GM23338 (cell line): ENCODE results near the gene GALNT5. TPM values are rescaled to one million over a fixed set of nuclear protein-coding genes. Genes with fewer than 3 reads are reported as not detected.

Experiments
- ATAC-seq: fragments of 200-7000 bp; cut with Tn5 transposase; 3 replicates; pipeline ENCODE4 v1.9.1; 2020
- DNase-seq: peaks from one replicate; pipeline ENCODE4 v3.0.0-alpha.2; 2015; ENCODE audit warnings: low spot score
- H2AFZ ChIP-seq: fragments of 200-600 bp; sonication (generic); 2 replicates; pipeline ENCODE4 v1.8.0; 2016; ENCODE audit warnings: antibody characterized with exemption, mild to moderate bottlenecking, moderate library complexity
- H3F3A ChIP-seq: fragments of 200-600 bp; sonication (generic); replicated peaks from 2 replicates; pipeline ENCODE4 v1.8.0; 2017; ENCODE audit warnings: antibody characterized with exemption, mixed run types, low read depth
- H3K27ac ChIP-seq: fragments of 200-600 bp; sonication (generic); 2 replicates; pipeline ENCODE4 v1.6.1; 2016; ENCODE audit warnings: low read depth
- H3K27me3 ChIP-seq: fragments of 200-600 bp; sonication (generic); 2 replicates; pipeline ENCODE4 v1.8.0; 2016; ENCODE audit warnings: mild to moderate bottlenecking, mixed run types, moderate library complexity; ENCODE audit not compliant: insufficient read depth
- H3K36me3 ChIP-seq: fragments of 200-600 bp; sonication (generic); 2 replicates; pipeline ENCODE4 v1.8.0; 2016; ENCODE audit warnings: mild to moderate bottlenecking; ENCODE audit not compliant: insufficient read depth
- H3K4me1 ChIP-seq: fragments of 200-600 bp; sonication (generic); 2 replicates; pipeline ENCODE4 v1.8.0; 2016; ENCODE audit warnings: mild to moderate bottlenecking, moderate library complexity; ENCODE audit not compliant: insufficient read depth
- H3K4me2 ChIP-seq: fragments of 200-600 bp; sonication (generic); 2 replicates; pipeline ENCODE4 v1.7.1; 2017; ENCODE audit warnings: mixed run types
- H3K4me3 ChIP-seq: fragments of 200-600 bp; sonication (generic); 2 replicates; pipeline ENCODE4 v1.6.1; 2016; ENCODE audit warnings: mixed run types
- H3K79me2 ChIP-seq: fragments of 200-600 bp; sonication (generic); replicated peaks from 2 replicates; pipeline ENCODE4 v1.8.0; 2017; ENCODE audit warnings: mild to moderate bottlenecking; ENCODE audit not compliant: insufficient read depth
- H3K9me2 ChIP-seq: fragments of 200-600 bp; sonication (generic); 2 replicates; pipeline ENCODE4 v1.8.0; 2017; ENCODE audit not compliant: insufficient read depth
- H4K20me1 ChIP-seq: fragments of 200-600 bp; sonication (generic); replicated peaks from 2 replicates; pipeline ENCODE4 v1.8.0; 2017; ENCODE audit warnings: mild to moderate bottlenecking; ENCODE audit not compliant: insufficient read depth
- H3K27ac Mint-ChIP-seq: 2 replicates; pipeline ENCODE4 v1.8.0; 2020; ENCODE audit warnings: inconsistent platforms, mild to moderate bottlenecking, moderate library complexity, mixed read lengths
- H3K27me3 Mint-ChIP-seq: 3 replicates; pipeline ENCODE4 v1.8.0; 2022; ENCODE audit warnings: low read depth, mild to moderate bottlenecking, moderate library complexity, mixed read lengths, inconsistent platforms; ENCODE audit not compliant: insufficient read depth, poor library complexity
- H3K36me3 Mint-ChIP-seq: 3 replicates; pipeline ENCODE4 v1.8.0; 2021; ENCODE audit warnings: low read depth, mild to moderate bottlenecking, inconsistent platforms, moderate library complexity, mixed read lengths
- H3K4me1 Mint-ChIP-seq: 3 replicates; pipeline ENCODE4 v1.8.0; 2020; ENCODE audit warnings: mild to moderate bottlenecking, inconsistent platforms, mixed read lengths
- H3K4me3 Mint-ChIP-seq: 3 replicates; pipeline ENCODE4 v1.8.0; 2021; ENCODE audit warnings: moderate library complexity, mild to moderate bottlenecking, inconsistent platforms, mixed read lengths
- H3K9me3 Mint-ChIP-seq: 3 replicates; pipeline ENCODE4 v1.8.0; 2020; ENCODE audit warnings: moderate library complexity, mild to moderate bottlenecking, inconsistent platforms, mixed read lengths
- CTCF ChIP-seq, 2 experiments: fragments of 200-600 bp in 1 of 2; sonication (generic) in 1 of 2; conservative IDR thresholded peaks; 2 replicates each; pipeline versions ENCODE4 v1.5.1 to v1.6.1; 2016 to 2017; ENCODE audit warnings: antibody characterized with exemption in 2 of 2, low read depth in 2 of 2, mild to moderate bottlenecking in 2 of 2, moderate library complexity in 1 of 2
- ETS1 ChIP-seq: IDR thresholded peaks from 2 replicates; pipeline ENCODE4 v1.6.1; 2016; ENCODE audit warnings: antibody characterized with exemption
- EZH2phosphoT487 ChIP-seq: fragments of 200-600 bp; sonication (generic); IDR thresholded peaks from one replicate; pipeline ENCODE4 v1.8.1; 2018; ENCODE audit warnings: antibody characterized with exemption; ENCODE audit not compliant: unreplicated experiment
- JUNB ChIP-seq: IDR thresholded peaks from one replicate; pipeline ENCODE4 v1.6.1; 2016; ENCODE audit warnings: antibody characterized with exemption; ENCODE audit not compliant: unreplicated experiment
- POLR2AphosphoS5 ChIP-seq: IDR thresholded peaks from 2 replicates; pipeline ENCODE4 v1.6.1; 2016; ENCODE audit warnings: antibody characterized with exemption, low read depth
- REST ChIP-seq: IDR thresholded peaks from one replicate; pipeline ENCODE4 v1.6.1; 2018; ENCODE audit warnings: antibody characterized with exemption; ENCODE audit not compliant: unreplicated experiment
- ZNF462 ChIP-seq: fragments of 250-450 bp; sonication (Bioruptor Pico); IDR thresholded peaks from 2 replicates; pipeline ENCODE4 v1.5.0; 2020; ENCODE audit warnings: mild to moderate bottlenecking, moderate library complexity
- polyA plus RNA-seq: library from polyadenylated mRNA; unstranded; fragments of >200 nt; fragmentation: Nextera tagmentation; extraction: Ambion mirVana; gene quantifications from 2 replicates; pipeline ENCODE4 v1.2.1, GENCODE V29; 2016
- total RNA-seq: library from RNA; depleted of rRNA; stranded (reverse); fragments of >200 nt; shearing (Covaris generic); gene quantifications from 2 replicates; pipeline ENCODE4 v1.2.3, GENCODE V29; 2014

GALNT5 gene
- total and polyA plus RNA-seq, 2 experiments from 2014 or later, result 0.05 to 0.14 TPM

- Histone ChIP-seq H3K27me3 (no peaks in the 10 kb centered on the region), H3K4me1 (peaks cover 22% of the 10 kb centered on the region), H3K9me2 (no peaks in the 10 kb centered on the region; the same call in 1 of the 2 replicates), H4K20me1 (no peaks in the 10 kb centered on the region), H3F3A (no peaks in the 10 kb centered on the region), H3K4me2 (no peak overlapping the region), H3K27ac (no peak overlapping the region), H3K36me3 (no peaks in the 10 kb centered on the region), H2AFZ (no peak overlapping the region), H3K4me3 (no peak overlapping the region), H3K79me2 (no peaks in the 10 kb centered on the region)
- H3K36me3 Mint-ChIP-seq, result no peaks in the 10 kb centered on the region
- ATAC-seq (no peak), DNase-seq (no peak)
- no peaks in the 10 kb centered on the region for H3K9me3 Mint-ChIP-seq
- peaks cover 2% of the 10 kb centered on the region for H3K27me3 Mint-ChIP-seq
- H3K4me3 Mint-ChIP-seq, result no peak overlapping the region
- TF ChIP-seq ETS1 (no peak), REST (no peak), POLR2AphosphoS5 (no peak), JUNB (no peak), EZH2phosphoT487 (no peak), CTCF (conservative IDR thresholded peaks at IDR 0.05; ENCODE audit: low read depth in 2 of 2) (no peak), ZNF462 (CRISPR knock-in tag) (no peak)
- no peak overlapping the region for H3K27ac Mint-ChIP-seq
- H3K4me1 Mint-ChIP-seq, result peaks cover 27% of the 10 kb centered on the region
Observed at GRCh38 chr2:157311706-157312105, 54.2 kb downstream of the GALNT5 start.
